Hematopoietic multipotent progenitor cell treated with erythropoietin and hydrocortisone succinate and interleukin-3 and kit ligand, for 8 days (in vitro differentiated cells): ENCODE measurements around the gene MYMK.

Experiments used
- DNase-seq: peaks from one replicate; pipeline ENCODE4 v3.0.0-alpha.2; 2015

MYMK gene

DNA sequence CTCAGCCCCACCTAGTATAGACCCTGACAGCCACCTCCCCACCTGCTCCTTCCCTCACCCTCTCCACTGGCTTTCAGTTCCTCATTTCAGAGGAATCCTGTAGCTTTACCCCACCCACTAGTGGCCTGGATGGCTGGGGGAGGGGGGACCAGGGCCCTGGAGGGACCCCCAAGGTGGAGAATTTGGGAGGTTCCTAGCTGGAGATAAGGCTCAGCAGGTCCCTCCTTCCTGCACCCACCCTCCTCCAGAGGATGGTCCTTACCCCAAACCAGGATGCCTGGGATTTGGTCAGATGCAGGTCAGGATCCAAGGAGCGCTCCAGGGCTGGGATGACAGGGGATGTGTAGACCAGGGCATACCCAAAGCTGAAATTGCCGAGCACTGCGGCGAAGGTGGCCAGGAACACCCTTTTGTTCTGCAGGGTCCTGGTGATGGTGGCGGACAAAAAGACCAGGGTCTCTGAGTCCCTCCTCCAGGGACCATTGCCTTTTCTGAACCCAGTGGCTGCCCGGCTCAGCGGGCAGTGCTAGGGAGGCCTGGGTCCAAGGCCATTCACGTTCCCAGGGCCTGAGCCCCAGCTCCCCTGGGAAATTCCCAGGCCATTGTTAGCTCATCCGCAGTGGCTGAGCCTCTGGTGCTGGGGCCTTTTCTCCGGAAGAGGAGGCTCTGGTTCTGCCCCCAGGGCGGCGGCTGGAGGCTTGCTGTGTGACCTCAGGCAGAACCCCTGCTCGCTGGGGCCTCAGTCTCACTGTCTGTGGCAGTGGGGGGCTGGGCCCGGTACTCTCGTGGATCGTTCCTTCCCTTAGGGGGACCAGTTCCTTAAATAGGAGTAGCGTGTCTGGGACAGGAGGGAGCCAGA lies 46.5 kb downstream of the MYMK start:
- DNase-seq = no peak

DNA sequence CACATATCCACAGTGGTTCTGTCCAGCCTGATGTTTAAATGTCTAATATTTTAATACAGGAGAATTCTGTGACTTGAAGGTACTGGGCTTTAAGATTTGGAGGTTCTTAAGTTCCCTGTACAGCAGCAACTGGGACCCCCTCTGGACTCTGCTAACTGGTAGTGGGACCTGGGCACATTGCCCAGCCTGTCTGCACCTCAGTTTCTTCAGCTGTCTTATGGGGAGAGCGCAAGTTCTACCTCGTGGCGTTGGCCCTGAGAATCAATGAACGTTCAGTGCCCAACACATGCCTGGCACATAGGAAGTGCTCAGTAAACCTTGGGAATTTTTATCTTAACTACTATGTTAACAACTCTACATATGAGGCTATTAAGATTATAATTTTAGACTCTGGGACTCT lies 47.3 kb downstream of the MYMK start:
- DNase-seq = no peak

DNA sequence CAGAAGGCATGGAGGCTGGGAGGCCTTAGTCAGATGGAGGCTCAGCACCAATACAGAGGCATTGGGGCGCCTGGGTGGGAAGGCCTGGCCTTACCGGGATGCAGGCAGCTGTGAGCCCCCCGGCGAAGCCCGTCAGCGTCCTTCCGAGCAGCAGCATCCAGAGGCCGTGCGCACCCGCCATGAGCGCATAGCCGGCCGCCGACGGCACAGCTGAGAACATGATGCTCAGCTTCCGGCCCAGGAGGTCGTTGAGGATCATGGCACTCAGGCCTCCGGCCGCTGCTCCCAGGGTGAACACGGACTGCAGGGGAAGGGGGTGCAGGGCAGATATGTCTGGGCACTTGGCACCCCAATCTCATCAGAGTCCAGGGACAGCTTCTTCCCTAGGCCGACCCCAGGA lies 47.8 kb downstream of the MYMK start:
- no peak for DNase-seq

DNA sequence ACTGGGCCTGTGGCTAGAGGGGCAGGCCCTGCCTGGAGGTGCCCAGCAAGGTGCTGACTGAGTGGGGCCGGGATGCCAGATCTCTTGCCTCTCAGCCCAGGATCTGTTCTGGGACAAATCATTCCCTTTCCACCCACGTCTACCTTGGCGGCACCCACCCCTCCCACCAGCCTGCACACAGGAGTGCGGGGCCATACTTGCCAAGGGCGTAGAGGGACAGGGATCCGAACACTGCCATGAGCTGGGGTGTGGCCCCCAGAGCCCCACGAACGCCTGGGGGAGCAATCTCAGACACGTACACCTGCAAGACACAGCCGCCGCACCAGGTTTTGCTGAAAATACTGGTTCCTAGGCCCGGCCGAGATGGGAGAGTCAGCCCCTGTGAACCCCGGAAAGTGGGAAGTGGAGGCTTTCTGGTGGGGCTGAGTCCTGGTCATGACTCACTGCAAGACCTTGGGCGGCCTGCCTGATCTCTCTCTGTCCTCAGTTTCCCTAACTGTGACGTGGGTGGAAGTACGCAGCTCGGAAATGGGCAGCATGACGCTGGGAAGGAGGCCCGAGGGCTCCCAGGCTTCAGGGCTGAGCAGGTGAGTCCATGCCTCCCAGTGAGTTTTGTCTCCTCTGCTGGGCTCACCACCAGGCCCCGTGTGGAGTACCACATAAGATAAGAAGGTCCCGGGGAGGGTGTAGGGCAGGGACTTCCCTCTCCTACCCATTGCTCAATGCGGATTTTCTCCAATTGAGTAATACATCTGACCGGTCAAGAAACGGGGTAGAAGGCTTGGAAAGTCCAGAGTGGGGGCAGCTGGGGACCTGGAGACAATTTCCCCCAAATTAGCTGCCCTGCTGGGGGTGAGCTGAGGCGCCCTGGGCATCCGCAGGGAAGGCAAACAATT lies 48.5 kb downstream of the MYMK start:
- peak; percentile 13 for DNase-seq

DNA sequence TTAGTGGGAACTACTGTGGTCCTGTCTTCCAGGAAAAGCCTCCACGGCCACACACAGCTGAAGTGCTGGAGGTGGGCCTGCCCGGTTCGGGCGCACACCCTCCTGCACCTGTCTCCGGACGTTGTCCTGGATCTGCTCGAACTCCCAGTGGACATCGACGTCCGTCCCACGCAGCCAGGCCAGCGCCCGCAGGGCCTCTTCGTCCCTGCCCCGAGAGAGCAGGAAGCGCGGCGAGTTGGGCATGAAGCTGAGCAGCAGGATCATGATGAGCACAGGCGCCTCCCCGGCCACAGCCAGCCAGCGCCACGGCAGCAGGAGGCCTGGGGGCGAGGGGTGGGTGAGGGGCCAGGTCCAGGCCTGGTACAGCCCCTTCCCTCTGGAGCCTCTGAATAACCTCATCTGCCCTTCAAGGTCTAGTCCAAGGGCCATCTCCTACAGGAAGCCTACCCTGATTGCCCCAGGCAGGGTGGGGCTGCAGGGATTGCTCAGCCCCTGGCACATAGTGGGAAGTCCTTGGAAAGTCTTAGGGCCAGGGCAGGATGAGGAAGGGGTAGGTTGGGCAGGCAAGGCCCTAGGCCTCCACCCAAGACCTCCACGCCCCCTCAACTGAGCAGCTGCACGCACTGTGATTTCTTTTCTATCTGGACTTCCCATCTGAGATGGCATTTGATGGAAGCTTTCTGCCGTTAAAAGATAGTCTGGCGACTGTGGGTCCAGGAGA lies 49.3 kb downstream of the MYMK start:
- no peak for DNase-seq

DNA sequence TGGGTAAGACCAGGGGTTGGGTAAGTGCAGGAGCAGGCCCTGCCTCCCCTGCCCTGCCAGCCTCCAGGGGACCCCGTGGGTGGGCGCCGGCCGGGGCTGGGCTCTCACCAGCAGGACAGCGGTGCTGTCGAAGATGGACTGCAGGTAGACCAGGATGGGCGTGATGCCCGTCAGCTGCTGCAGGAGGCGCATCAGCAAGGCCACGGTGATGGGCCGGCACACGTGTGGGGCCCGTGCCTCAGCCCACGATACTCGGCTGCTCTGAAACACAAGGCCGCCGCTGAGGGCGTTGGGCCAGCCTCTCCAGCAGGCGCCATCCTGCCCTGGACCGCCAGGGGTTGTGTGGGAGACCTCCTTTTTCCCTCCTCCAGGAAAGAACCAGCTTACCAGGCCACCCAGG lies 49.9 kb downstream of the MYMK start:
- DNase-seq = no peak

DNA sequence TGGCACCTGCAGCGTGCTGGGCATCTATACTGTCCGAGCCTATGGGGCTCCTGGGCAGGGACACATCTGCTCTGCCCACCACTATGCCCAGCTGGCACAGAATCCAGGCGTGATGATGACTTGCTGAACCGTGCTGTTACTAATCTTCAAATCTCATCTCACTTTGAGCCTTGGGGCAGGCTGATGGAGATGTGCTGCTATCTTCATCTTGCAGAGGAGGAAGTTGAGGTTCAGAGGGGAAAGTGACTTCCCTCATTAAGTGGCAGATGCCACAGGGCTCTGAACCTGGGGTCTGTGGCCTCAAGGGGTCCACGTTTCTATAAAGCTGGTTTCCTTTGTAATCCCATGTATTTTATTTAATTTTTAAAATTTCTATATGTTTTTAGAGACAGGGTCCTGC lies 50.5 kb downstream of the MYMK start:
- peak; percentile 43 for DNase-seq

DNA sequence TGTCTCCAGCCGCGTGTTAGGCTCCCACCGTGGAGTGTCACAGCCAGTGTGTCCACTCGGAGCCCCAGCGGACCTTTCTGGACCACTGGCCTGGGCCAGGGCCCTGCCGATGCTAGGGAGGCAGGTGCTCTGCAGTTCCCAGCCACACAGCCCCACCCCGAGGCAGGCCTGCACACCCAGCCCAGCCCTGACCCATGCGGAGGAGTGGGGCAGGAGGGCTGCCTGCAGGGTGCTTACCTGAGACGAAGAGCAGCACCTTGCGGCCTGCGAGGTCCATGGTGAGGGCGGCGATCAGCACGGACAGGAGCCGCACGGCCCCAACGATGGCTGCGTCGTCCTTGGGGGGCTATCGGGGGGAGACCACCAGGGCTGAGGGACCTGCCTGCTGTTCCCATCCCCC lies 51.0 kb downstream of the MYMK start:
- no peak for DNase-seq

DNA sequence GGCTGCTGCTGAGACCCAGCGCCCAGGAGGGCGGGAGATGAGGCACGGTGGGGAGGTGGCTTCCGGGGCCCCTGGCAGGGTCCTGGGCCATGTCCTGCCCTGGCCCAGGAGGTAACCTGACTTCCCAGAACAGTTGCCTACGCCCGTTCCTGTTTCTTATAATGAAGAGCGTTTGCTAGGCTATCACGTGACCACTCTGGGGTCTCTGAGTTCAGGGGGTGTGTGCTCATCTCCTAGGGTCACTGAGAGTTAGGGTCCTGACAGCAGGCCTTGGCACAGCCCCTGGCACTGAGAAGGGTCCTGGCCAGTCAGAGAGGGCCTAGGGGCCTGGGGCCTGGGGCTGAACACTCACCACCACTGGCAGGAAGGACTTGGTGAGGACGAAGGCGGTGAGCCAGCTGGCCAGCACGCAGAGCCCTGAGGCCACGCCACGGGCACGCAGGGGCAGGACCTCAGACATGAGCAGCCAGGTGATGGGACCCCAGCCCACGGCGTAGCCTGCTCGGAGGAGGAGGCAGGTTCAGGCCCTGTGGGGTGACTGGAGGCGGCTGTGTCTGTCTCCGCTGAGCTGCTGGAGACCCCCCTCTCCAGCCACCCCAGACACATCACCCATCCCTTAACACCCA lies 51.9 kb downstream of the MYMK start:
- no peak for DNase-seq

DNA sequence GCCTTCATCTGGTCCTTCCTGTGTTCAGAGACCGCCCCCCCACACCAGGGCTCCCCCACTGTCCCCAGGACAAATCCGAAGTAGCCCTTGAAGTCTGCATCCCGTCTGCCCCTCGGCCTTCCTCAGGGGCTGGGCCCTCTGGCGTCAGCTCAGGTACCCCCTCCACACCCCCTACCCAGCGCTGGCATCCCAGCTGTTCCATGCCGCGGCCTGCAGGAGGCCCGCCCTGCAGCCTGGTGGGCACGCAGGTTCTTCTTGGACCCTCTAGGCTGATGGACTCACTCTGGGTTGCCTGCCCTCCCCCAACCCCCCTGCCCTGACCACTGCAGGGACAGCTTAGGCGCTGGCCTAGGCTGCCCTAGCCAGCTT lies 52.5 kb downstream of the MYMK start:
- DNase-seq = no peak

DNA sequence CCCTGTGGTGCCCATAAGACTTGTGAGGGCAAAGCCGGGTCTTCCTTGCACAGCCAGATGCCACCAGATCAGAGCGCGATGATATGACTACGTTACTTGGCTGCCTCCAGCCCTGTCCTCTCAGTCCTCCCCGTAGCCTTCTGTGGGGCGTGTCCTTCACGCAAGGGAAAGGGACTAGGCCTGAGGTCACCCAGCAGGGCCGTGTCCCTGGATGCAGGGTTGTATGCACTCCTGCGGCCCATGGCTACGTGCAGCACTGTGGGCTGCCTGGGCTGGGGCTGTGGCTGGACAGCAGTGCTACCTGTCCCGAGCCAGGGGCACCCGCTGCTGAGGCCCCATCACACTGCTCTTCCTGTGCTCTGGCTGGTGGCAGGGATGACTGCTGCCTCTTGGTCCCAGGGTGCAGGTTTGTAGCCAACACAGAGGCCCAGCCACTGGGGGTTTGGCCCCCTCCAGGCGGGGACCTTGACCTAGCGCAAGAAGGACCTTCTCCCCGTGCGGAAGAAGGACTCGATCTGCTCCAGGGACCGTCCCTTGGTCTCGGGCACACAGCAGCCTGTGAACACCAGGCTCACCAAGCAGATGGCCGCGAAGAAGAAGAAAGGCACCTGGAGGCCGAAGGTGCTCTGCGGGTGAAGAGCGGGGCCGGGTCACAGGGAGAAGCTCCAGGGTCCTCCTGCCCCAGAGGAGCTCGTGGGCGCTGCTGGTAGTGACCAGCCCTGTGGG lies 53.0 kb downstream of the MYMK start:
- DNase-seq = no peak

DNA sequence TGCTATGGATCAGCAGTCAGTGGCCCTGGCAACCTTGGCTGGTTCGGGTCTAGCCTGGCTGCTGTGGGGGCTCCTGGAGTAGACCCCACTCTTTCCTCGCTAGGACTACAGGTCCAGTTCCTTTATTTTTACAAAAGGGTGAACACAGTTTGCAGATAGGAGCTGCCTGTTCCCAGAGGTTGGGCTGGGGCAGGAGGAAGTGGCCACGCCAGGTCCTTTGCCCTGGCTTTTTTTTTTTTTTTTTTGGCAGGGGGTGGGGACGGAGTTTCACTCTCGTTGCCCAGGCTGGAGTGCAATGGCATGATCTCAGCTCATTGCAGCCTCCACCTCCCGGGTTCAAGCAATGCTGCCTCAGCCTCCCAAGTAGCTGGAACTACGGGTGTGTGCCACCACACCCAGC lies 53.8 kb downstream of the MYMK start:
- DNase-seq = no peak

DNA sequence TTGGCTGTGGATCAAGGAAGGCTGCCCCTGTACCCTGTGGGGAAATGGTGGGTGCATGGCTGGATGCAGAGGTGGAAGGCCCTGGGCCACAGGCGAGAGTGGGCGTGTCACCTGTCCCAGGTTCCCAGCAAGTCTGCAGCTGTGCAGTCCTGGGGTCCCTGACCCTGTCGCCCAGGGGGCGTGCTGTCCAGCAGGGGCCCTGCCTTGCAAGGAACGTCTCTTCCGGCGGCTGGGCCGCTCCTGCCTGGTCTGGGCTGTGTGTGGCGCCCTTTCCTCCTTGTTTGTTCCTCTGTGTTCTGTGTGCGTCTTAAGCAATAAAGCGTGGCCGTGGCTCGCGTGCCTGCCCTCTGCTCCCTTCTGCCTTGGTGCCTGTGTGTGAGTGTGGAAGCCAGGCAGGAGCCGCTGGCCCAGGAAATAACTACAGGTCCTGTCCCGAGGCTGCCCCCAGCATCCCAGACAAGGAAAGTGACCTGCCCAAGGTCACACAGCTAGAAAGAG lies 54.3 kb downstream of the MYMK start:
- DNase-seq = no peak

DNA sequence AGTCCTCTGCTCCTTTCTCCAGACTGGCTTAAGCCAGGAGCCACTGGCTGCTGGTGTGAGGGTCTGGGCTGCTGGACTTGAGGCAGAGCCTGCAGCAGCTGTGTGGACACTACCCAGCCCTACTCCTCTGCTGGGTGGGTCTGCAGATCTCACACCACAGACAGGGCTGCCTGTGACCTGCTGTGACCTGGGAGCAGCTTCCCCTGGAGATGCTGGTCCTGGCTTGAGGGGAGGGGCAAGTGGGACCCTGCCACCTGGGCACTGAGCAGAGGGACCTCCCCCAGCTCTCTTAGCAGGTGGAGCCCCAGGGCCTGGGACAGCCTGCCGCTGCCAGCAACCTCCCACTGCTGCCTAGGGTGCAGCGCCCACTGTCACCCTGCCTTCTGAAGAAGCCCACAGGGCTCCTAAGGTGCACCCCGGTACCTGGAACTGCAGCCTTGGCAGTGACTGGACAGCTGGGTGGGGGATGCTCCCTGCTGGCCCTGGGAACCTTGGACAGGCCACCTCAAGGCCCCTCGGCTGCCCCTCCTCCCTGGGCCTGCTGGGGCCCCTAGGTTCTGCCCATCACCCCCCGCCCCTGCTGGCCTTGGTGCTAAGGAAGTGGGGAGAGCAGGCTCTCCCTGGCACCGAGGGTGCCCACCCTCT lies 55.9 kb downstream of the MYMK start:
- DNase-seq = no peak

DNA sequence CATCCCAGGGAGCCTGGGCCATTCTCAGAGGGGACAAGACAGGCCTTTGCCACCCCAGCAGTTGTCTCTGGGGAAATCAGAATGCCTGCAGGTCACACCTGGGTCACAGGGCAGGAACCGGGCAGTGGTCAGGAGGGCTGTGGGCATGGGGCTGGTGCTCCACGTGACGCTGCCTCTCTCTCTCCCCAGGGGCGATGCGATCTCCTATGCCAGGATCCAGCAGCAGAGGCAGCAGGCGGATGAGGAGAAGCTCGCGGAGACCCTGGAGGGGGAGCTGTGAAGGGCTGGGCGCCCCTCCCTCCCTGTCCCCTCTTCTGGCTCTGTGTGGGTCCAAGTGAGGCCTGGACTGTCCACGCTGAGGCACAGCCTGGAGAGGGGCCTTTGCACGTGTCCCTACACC lies 56.4 kb downstream of the MYMK start:
- DNase-seq = no peak

DNA sequence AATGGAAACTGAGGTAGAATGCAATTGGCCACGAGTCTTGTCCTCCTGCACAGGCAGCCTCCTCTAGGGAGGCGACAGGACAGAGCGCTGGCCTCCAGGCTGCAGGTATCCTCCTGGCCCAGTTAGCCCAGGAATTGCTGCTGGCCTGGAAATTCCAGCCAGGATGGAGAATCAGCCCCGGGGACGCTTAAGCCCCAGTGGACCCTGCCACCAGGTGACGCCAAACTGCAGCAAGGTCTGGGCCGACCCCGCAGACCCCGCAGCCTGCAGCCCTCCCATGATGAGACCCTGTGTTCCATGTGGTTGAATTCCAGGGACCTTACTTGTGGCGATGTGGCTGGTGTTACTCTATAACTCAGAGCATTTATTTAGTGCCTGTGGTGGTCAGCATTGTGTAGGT lies 57.7 kb downstream of the MYMK start:
- no peak for DNase-seq

DNA sequence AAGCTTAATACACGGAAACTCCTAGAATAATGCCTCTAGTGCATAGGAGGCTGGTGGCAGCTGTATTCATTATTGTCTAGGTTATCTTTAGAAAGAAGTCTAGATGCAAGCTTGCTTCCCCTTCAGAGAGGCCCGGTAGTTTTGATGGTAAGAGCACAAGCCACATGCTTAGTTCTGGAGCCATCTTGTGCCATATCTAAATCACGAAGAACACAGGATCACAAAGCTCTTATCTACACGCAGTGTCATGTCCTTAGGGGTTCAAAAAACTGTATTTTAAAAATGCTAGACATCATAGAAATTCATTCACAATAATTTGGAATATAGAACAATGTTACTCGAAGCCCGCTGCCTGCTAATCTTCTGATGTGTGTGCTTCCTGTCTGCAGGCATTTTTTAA lies 58.8 kb downstream of the MYMK start:
- no peak for DNase-seq

DNA sequence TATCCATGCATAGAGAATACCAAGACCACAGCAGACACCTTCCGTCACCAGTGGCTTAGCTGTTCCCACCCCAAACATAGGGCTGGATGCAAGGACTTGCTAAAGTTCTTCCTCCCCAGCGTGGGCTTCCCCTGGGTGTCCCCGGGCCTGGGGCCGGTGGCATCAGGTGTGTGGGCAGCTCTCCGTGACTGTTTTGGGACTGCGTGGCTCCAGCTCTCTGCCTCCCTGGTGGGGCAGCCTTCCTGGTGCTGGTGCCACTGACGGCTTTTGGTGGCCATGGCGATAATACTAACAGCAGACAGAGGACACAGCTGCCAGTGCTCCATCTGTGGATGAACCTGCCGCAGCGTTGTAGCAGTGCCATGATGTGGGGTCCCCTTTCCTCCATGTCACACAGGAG lies 60.1 kb downstream of the MYMK start:
- no peak for DNase-seq
